ENCODE data around the gene KCNA10.

- TF ChIP-seq EZH2 (IDR thresholded peaks at IDR 0.05; ENCODE audit: borderline replicate concordance, low read depth, low read length, severe bottlenecking) (no peak), POLR2A (IDR thresholded peaks at IDR 0.05; ENCODE audit: low read depth, low read length) (no peak), MAX (IDR thresholded peaks at IDR 0.05; ENCODE audit: insufficient read depth, insufficient read length) (no peak), MYC (IDR thresholded peaks at IDR 0.05; ENCODE audit: low read depth, low read length) (no peak)
- TF ChIP-seq, protein P1, sequence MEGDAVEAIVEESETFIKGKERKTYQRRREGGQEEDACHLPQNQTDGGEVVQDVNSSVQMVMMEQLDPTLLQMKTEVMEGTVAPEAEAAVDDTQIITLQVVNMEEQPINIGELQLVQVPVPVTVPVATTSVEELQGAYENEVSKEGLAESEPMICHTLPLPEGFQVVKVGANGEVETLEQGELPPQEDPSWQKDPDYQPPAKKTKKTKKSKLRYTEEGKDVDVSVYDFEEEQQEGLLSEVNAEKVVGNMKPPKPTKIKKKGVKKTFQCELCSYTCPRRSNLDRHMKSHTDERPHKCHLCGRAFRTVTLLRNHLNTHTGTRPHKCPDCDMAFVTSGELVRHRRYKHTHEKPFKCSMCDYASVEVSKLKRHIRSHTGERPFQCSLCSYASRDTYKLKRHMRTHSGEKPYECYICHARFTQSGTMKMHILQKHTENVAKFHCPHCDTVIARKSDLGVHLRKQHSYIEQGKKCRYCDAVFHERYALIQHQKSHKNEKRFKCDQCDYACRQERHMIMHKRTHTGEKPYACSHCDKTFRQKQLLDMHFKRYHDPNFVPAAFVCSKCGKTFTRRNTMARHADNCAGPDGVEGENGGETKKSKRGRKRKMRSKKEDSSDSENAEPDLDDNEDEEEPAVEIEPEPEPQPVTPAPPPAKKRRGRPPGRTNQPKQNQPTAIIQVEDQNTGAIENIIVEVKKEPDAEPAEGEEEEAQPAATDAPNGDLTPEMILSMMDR (IDR thresholded peaks at IDR 0.05; ENCODE audit: extremely low read depth in 1 of 2, insufficient read depth in 1 of 2, low read depth in 1 of 2, low read length in 2 of 2) = no peak
Observed at GRCh38 chr1:110504226-110504625, 14.7 kb downstream of the KCNA10 start.
